GM18511 (cell line): ENCODE results near the gene ANKRD63.

Experiments
- ATAC-seq: cut with Tn5 transposase; IDR thresholded peaks from one replicate; pipeline ENCODE4 v1.9.1; 2021; ENCODE audit warnings: mild to moderate bottlenecking, moderate library complexity; ENCODE audit not compliant: unreplicated experiment

ANKRD63 gene

GRCh38 chr15:40263024-40263754 lies 19.7 kb downstream of the ANKRD63 start:
- no peak for ATAC-seq

- ATAC-seq, result no peak
These were observed 23.8 kb downstream of the ANKRD63 start for GRCh38 chr15:40259021-40259420.

- no peak for ATAC-seq
These were observed 24.3 kb downstream of the ANKRD63 start for GRCh38 chr15:40258544-40258943.

GRCh38 chr15:40257656-40258450 lies 25.0 kb downstream of the ANKRD63 start:
- ATAC-seq, result no peak

GRCh38 chr15:40256638-40257235 lies 26.1 kb downstream of the ANKRD63 start:
- ATAC-seq, result no peak

- no peak for ATAC-seq
These were observed 27.8 kb downstream of the ANKRD63 start for GRCh38 chr15:40255033-40255432.

GRCh38 chr15:40254452-40254851 lies 28.4 kb downstream of the ANKRD63 start:
- ATAC-seq, result no peak

GRCh38 chr15:40253167-40253790 lies 29.6 kb downstream of the ANKRD63 start:
- ATAC-seq, result no peak

GRCh38 chr15:40252438-40253166 lies 30.3 kb downstream of the ANKRD63 start:
- no peak for ATAC-seq

GRCh38 chr15:40252141-40252437 lies 30.8 kb downstream of the ANKRD63 start:
- ATAC-seq, result no peak

GRCh38 chr15:40251486-40252140 lies 31.3 kb downstream of the ANKRD63 start:
- no peak for ATAC-seq

GRCh38 chr15:40250771-40251483 lies 31.9 kb downstream of the ANKRD63 start:
- ATAC-seq, result no peak

- ATAC-seq, result no peak
These were observed 32.6 kb downstream of the ANKRD63 start for GRCh38 chr15:40250304-40250656.

GRCh38 chr15:40249477-40250303 lies 33.2 kb downstream of the ANKRD63 start:
- ATAC-seq, result no peak

- ATAC-seq, result no peak
These were observed 34.7 kb downstream of the ANKRD63 start for GRCh38 chr15:40248006-40248783.

GRCh38 chr15:40247406-40247971 lies 35.4 kb downstream of the ANKRD63 start:
- ATAC-seq, result no peak

- ATAC-seq, result no peak
These were observed 36.2 kb downstream of the ANKRD63 start for GRCh38 chr15:40246496-40247280.
